Hepatocyte (in vitro differentiated cells): Measurements from ENCODE around the gene DACT2. TPM values are rescaled to one million over a fixed set of nuclear protein-coding genes. Genes with fewer than 3 reads are reported as not detected.

Experiments
- DNase-seq: peaks from one replicate; pipeline ENCODE4 v3.0.0-alpha.2; 2016; ENCODE audit warnings: low spot score
- H2AFZ ChIP-seq: fragments of 200-600 bp; sonication (generic); 2 replicates; pipeline ENCODE4 v1.6.0; 2016; ENCODE audit warnings: antibody characterized with exemption, mild to moderate bottlenecking
- H3K27ac ChIP-seq: fragments of 200-600 bp; sonication (generic); 2 replicates; pipeline ENCODE4 v1.5.1; 2016; ENCODE audit warnings: mild to moderate bottlenecking
- H3K27me3 ChIP-seq: fragments of 200-600 bp; sonication (generic); 2 replicates; pipeline ENCODE4 v1.6.1; 2016
- H3K36me3 ChIP-seq: fragments of 200-600 bp; sonication (generic); replicated peaks from 2 replicates; pipeline ENCODE4 v1.5.1; 2016; ENCODE audit warnings: low read depth; ENCODE audit not compliant: insufficient read depth
- H3K4me1 ChIP-seq: fragments of 200-600 bp; sonication (generic); 2 replicates; pipeline ENCODE4 v1.5.1; 2016; ENCODE audit warnings: mild to moderate bottlenecking, moderate library complexity; ENCODE audit not compliant: insufficient read depth
- H3K4me2 ChIP-seq: fragments of 200-600 bp; sonication (generic); 2 replicates; pipeline ENCODE4 v1.6.0; 2016
- H3K4me3 ChIP-seq: fragments of 200-600 bp; sonication (generic); 2 replicates; pipeline ENCODE4 v1.5.1; 2016; ENCODE audit warnings: mild to moderate bottlenecking
- H3K79me2 ChIP-seq: fragments of 200-600 bp; sonication (generic); 2 replicates; pipeline ENCODE4 v1.6.0; 2017; ENCODE audit warnings: mild to moderate bottlenecking
- H3K9me2 ChIP-seq: fragments of 200-600 bp; sonication (generic); replicated peaks from 2 replicates; pipeline ENCODE4 v1.6.0; 2017; ENCODE audit warnings: mild to moderate bottlenecking; ENCODE audit not compliant: insufficient read depth
- H3K9me3 ChIP-seq: fragments of 200-600 bp; sonication (generic); 2 replicates; pipeline ENCODE4 v1.5.1; 2016; ENCODE audit warnings: low read depth, mild to moderate bottlenecking
- H4K20me1 ChIP-seq: fragments of 200-600 bp; sonication (generic); 2 replicates; pipeline ENCODE4 v1.6.0; 2016; ENCODE audit warnings: mild to moderate bottlenecking; ENCODE audit not compliant: insufficient read depth, poor library complexity, severe bottlenecking
- EZH2 ChIP-seq: fragments of 200-600 bp; sonication (generic); IDR thresholded peaks from 2 replicates; pipeline ENCODE4 v1.6.1; 2016; ENCODE audit warnings: antibody characterized with exemption, mild to moderate bottlenecking, borderline replicate concordance
- EZH2phosphoT487 ChIP-seq: fragments of 200-600 bp; sonication (generic); IDR thresholded peaks from one replicate; pipeline ENCODE4 v1.6.1; 2018; ENCODE audit warnings: antibody characterized with exemption, mild to moderate bottlenecking, low read depth, moderate library complexity; ENCODE audit not compliant: unreplicated experiment, severe bottlenecking
- WGBS: methylation state at CpG from one replicate; pipeline ENCODE4 v1.1.6; 2016; ENCODE audit warnings: low lambda C conversion rate; ENCODE audit errors: missing lambda C conversion rate; 5-methylcytosine and 5-hydroxymethylcytosine counted together
- polyA plus RNA-seq: library from polyadenylated mRNA; unstranded; fragments of >200 nt; fragmentation: Nextera tagmentation; extraction: Ambion mirVana; gene quantifications from 2 replicates; pipeline ENCODE4 v1.2.1, GENCODE V29; 2016
- total RNA-seq: library from RNA; depleted of rRNA; stranded (reverse); fragments of >200 nt; gene quantifications from 2 replicates; pipeline ENCODE4 v1.2.3, GENCODE V29; 2014
- TF ChIP-seq, protein P1 (sequence below): fragments of 200-600 bp; sonication (generic); IDR thresholded peaks from 2 replicates; pipeline ENCODE4 v1.5.1; 2016; ENCODE audit warnings: antibody characterized with exemption, mild to moderate bottlenecking; ENCODE audit not compliant: poor library complexity

DACT2 gene
- total and polyA plus RNA-seq, 2 experiments from 2014 or later: 8.2 to 8.8 TPM

- no peaks in the 10 kb centered on the region for H3K9me2 ChIP-seq
- no peak overlapping the region for H2AFZ ChIP-seq
- H4K20me1 ChIP-seq: no peaks in the 10 kb centered on the region
- no peaks in the 10 kb centered on the region for H3K27me3 ChIP-seq
- WGBS: 93% methylated on average over 2 of the region's 2 CpGs
- no peak for DNase-seq
- H3K36me3 ChIP-seq: no peaks in the 10 kb centered on the region
- H3K27ac ChIP-seq: no peak overlapping the region
- H3K4me2 ChIP-seq: no peak overlapping the region
- TF ChIP-seq EZH2phosphoT487: no peak
- TF ChIP-seq EZH2: no peak
- TF ChIP-seq, protein P1, sequence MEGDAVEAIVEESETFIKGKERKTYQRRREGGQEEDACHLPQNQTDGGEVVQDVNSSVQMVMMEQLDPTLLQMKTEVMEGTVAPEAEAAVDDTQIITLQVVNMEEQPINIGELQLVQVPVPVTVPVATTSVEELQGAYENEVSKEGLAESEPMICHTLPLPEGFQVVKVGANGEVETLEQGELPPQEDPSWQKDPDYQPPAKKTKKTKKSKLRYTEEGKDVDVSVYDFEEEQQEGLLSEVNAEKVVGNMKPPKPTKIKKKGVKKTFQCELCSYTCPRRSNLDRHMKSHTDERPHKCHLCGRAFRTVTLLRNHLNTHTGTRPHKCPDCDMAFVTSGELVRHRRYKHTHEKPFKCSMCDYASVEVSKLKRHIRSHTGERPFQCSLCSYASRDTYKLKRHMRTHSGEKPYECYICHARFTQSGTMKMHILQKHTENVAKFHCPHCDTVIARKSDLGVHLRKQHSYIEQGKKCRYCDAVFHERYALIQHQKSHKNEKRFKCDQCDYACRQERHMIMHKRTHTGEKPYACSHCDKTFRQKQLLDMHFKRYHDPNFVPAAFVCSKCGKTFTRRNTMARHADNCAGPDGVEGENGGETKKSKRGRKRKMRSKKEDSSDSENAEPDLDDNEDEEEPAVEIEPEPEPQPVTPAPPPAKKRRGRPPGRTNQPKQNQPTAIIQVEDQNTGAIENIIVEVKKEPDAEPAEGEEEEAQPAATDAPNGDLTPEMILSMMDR: no peak
- H3K79me2 ChIP-seq: no peaks in the 10 kb centered on the region
- H3K9me3 ChIP-seq: no peaks in the 10 kb centered on the region
- no peak overlapping the region for H3K4me3 ChIP-seq
- no peaks in the 10 kb centered on the region for H3K4me1 ChIP-seq
These were observed 24.8 kb upstream of the DACT2 start for GRCh38 chr6:168344338-168344737.

DNA sequence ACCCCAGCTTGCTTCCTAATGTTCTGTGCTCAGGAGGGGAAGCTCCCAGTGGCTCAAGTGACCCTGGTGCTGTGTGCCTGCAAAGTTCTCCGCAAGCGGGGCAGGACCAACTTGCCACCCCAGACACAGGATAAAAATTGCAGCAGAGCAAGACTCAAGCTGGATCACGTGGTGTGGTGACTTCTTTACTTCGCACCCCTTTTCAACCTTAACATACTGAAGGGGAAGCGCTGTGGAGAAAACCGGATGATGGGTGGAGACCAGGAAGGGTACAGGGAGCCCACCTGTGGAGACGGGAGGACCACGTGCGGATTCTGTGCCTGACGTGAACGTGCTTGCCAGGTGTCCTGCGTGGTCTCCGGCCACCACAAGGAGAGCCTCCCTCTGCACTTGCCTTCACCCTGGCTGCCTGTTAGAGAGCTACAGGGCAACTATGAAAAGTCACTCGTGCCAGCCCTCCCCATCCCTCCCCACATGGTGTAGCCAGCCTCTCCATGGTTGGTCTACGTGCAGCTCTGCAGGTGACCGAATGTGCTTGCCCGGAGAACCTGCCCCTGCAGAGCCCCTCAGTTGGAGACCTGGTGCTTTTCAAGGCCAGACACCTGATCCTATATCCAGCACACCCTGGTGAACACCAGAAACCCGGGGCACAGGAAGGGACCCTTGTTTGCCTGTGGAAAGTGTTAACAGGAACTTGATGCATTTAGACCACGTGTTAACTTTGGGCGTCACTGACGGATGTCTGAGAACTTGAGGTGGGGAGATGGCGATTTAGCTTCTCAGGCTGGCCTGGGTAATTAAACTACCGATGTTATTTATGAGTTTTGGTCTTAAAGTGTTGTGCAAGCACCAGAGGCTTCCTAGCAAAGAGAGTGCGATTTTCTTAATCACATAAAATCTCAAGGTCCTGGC, 23.9 kb upstream of the DACT2 start:
- TF ChIP-seq EZH2phosphoT487 (no peak), EZH2 (no peak)
- TF ChIP-seq, protein P1: no peak
- Histone ChIP-seq H3K27ac (no peak overlapping the region), H3K4me2 (no peak overlapping the region)

GRCh38 chr6:168342636-168343035, 23.1 kb upstream of the DACT2 start:
- Histone ChIP-seq H3K4me1 (no peaks in the 10 kb centered on the region), H3K9me2 (no peaks in the 10 kb centered on the region), H2AFZ (no peak overlapping the region), H3K27ac (no peak overlapping the region), H3K4me2 (no peak overlapping the region), H3K9me3 (no peaks in the 10 kb centered on the region), H3K4me3 (no peak overlapping the region), H3K27me3 (no peaks in the 10 kb centered on the region), H3K36me3 (no peaks in the 10 kb centered on the region), H4K20me1 (no peaks in the 10 kb centered on the region), H3K79me2 (no peaks in the 10 kb centered on the region)
- DNase-seq: no peak
- WGBS: 72% methylated on average over 17 of the region's 17 CpGs
- TF ChIP-seq EZH2: no peak
- TF ChIP-seq, protein P1: no peak
- TF ChIP-seq EZH2phosphoT487: no peak

More for the DNA sequence above, 23.9 kb upstream of the DACT2 start:
- DNase-seq: no peak
- Histone ChIP-seq H3K36me3 (no peaks in the 10 kb centered on the region), H4K20me1 (no peaks in the 10 kb centered on the region), H3K9me2 (no peaks in the 10 kb centered on the region), H3K79me2 (no peaks in the 10 kb centered on the region), H3K27me3 (no peaks in the 10 kb centered on the region), H3K4me3 (no peak overlapping the region), H2AFZ (no peak overlapping the region), H3K4me1 (no peaks in the 10 kb centered on the region), H3K9me3 (no peaks in the 10 kb centered on the region)
- 87% methylated on average over 24 of the region's 24 CpGs for WGBS
